H1 (cell line): ENCODE measurements around the gene CASK. TPM values are rescaled to one million over a fixed set of nuclear protein-coding genes. Genes with fewer than 3 reads are reported as not detected.

ENCODE experiments used
- SAP30 ChIP-seq: fragments of 300-600 bp; sonication (generic); IDR thresholded peaks from 2 replicates; pipeline ENCODE4 v1.7.1; 2012; ENCODE audit warnings: low read length, moderate library complexity, mild to moderate bottlenecking, inconsistent platforms; ENCODE audit not compliant: insufficient read depth, insufficient replicate concordance
- SIRT6 ChIP-seq: IDR thresholded peaks from one replicate; pipeline ENCODE4 v1.7.1; 2012; ENCODE audit warnings: low read length, inconsistent platforms
- polyA plus RNA-seq, 7 experiments: library from polyadenylated mRNA; depleted of rRNA in 3 of 7; stranded (reverse) in 5 of 7; unstranded in 2 of 7; fragments of >200 nt in 5 of 7; fragments of 200-250 nt in 2 of 7; gene quantifications; 1 replicate in 5 of 7; 2 replicates in 1 of 7; 4 replicates in 1 of 7; pipeline versions ENCODE4 v1.2.1 to v1.2.3, GENCODE V29; 2011 to 2013; ENCODE audit warnings: missing spikeins in 2 of 7, mixed read lengths in 2 of 7
- total RNA-seq: library from RNA; stranded (reverse); fragmentation: NEBNext Ultra II Directional; extraction: Animal tissue kit (Norgen Biotek cat#: 25700); gene quantifications from 2 replicates; pipeline ENCODE4 v1.2.1, GENCODE V29; 2021

The CASK gene
- total and polyA plus RNA-seq, 2 of the 8 experiments (the other 6 are each of a cell fraction or from before 2014, with no cell fraction given): 21.6 to 55.1 TPM

- no peak for TF ChIP-seq SAP30
- no peak for TF ChIP-seq SIRT6
Measured at GRCh38 chrX:41728125-41728524, 195.2 kb downstream of the CASK start (continued).
